Aorta (tissue), 5 donors: ENCODE measurements around the gene PTPN22. TPM values are rescaled to one million over a fixed set of nuclear protein-coding genes. Genes with fewer than 3 reads are reported as not detected.

Experiments
- ATAC-seq: fragments of 200-7000 bp; cut with Tn5 transposase; one replicate; pipeline ENCODE4 v1.9.1; 2022; ENCODE audit warnings: moderate library complexity; ENCODE audit not compliant: low FRiP score
- DNase-seq, 2 donors: peaks; one replicate each; pipeline ENCODE4 v3.0.0-alpha.2; 2020
- H3K27ac ChIP-seq, 2 donors: one replicate each; pipeline ENCODE4 v1.5.1; 2013; ENCODE audit warnings: low read length in 2 of 2, mild to moderate bottlenecking in 2 of 2, moderate library complexity in 2 of 2, control low read depth in 1 of 2, inconsistent platforms in 1 of 2, low read depth in 1 of 2
- H3K27me3 ChIP-seq, 2 donors: one replicate each; pipeline ENCODE4 v1.6.1; 2013; ENCODE audit warnings: control low read depth in 1 of 2, low read length in 1 of 2, mild to moderate bottlenecking in 1 of 2, moderate library complexity in 1 of 2; ENCODE audit not compliant: insufficient read depth in 2 of 2, control insufficient read depth in 1 of 2
- H3K36me3 ChIP-seq, 2 donors: one replicate each; pipeline ENCODE4 v1.6.1; 2013; ENCODE audit warnings: control low read depth in 1 of 2, low read length in 1 of 2, mild to moderate bottlenecking in 1 of 2; ENCODE audit not compliant: insufficient read depth in 2 of 2, control insufficient read depth in 1 of 2
- H3K4me1 ChIP-seq, 2 donors: one replicate each; pipeline ENCODE4 v1.6.1; 2013; ENCODE audit warnings: low read length in 2 of 2, control low read depth in 1 of 2, mild to moderate bottlenecking in 1 of 2, moderate library complexity in 1 of 2; ENCODE audit not compliant: insufficient read depth in 2 of 2, control insufficient read depth in 1 of 2
- H3K4me3 ChIP-seq, 2 donors: one replicate each; pipeline ENCODE4 v1.5.1; 2013; ENCODE audit warnings: low read length in 2 of 2, control low read depth in 1 of 2, mild to moderate bottlenecking in 1 of 2
- H3K9me3 ChIP-seq: one replicate; pipeline ENCODE4 v1.6.1; 2013; ENCODE audit warnings: mild to moderate bottlenecking, low read length; ENCODE audit not compliant: control insufficient read depth
- WGBS, 2 donors: extraction: QIAGEN DNeasy Blood & Tissue Kit; methylation state at CpG; one replicate each; pipeline ENCODE4 v1.1.7; 2013; 5-methylcytosine and 5-hydroxymethylcytosine counted together
- intact Hi-C, 2 donors: fragments of 100-400 bp; cut with DNase I; formaldehyde crosslinking; loops; one replicate each; pipeline versions ENCODE4 v1.14.2 to v1.15.0; 2022
- polyA plus RNA-seq, 2 donors: library from polyadenylated mRNA; stranded (reverse); fragments of 200-250 nt; gene quantifications; one replicate each; pipeline ENCODE4 v1.2.3, GENCODE V29; 2013
- total RNA-seq, 2 donors: library from RNA; stranded (reverse); fragmentation: NEBNext Ultra II Directional; extraction: Animal tissue kit (Norgen Biotek cat#: 25700); gene quantifications; one replicate each; pipeline ENCODE4 v1.2.1, GENCODE V29; 2021
- donor health status: healthy with polysubstance abuse.
- donor health status: Bipolar disorder and iron deficiency.
- donor health status: DM: no; HTN: no; CAD: no.
- donor health status: DM: no; HTN: no; CAD: no.
- donor health status: DM: yes; HTN: yes; CAD: no.

PTPN22 gene
- total and polyA plus RNA-seq, 4 donors, result 0.50 to 6.7 (median 2.6) TPM

DNA sequence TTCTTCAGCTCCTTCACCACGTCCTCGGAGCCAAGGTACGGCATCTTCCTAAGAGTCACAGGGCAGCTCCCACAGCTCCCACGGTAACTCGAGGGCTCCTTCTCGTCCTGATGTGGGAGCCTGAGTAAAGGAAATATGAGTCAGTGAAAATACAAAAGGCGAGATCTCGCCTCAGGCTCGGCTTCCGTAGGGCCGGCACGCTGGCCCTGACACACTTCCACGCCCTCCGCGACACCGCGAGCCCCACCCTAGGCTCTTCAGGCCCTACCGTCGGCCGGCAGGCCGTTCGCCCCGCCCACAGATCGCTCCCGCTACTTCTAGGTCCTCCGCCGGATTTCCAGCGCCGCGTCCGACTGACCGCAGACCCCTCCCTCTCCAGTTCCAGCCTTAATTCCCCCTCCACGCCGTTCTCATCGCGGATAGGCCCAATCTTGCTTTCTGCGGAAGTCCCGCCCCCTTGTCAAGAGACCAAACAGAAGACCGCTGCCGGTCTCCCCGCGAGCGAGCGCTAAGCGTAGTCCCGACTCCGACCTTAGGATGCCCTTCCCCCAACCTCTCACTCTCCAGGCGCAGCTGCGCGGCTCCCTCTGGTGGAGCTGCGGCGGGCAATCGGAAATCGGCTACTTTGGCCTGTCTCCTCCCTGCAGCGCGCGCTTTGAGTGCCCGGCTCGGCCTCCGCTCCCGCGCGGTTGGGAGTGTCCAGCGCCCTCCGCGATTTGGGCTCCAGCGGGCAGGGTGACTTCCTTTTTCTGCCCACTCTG lies 33.3 kb upstream of the PTPN22 start, which contains the start of the genes AP4B1 and DCLRE1B:
TSS of gene AP4B1 (minus strand) at position 126 of the 761 bp plus-strand sequence. CDS start at position 44, 82 bp downstream.
TSS of gene DCLRE1B (plus strand) at position 653 of the 761 bp plus-strand sequence. CDS start 261 bp downstream, outside the sequence.
- Histone ChIP-seq H3K27ac (peak within 1 kb of the TSS; percentile 45 to 97), H3K4me3 (peak within 1 kb of the TSS; percentile 44 to 76), H3K9me3 (no peaks in the 10 kb centered on the region), H3K4me1 (peaks cover 0 to 4% of the 10 kb centered on the region in 2 donors), H3K36me3 (peaks cover 0 to 2% of the 10 kb centered on the region in 2 donors), H3K27me3 (no peaks in the 10 kb centered on the region)
- peak; percentile 99 for ATAC-seq
- 0% methylated on average over 67 of the region's 67 CpGs for WGBS, 2 donors
- intact Hi-C loops, result loop anchor here (1.0 to 5.0 kb wide), 3 partner anchors 24 to 88 kb away; partner anchors contain the start of gene HIPK1 (in 1 of the 2)
- peak; percentile 100 for DNase-seq

DNA sequence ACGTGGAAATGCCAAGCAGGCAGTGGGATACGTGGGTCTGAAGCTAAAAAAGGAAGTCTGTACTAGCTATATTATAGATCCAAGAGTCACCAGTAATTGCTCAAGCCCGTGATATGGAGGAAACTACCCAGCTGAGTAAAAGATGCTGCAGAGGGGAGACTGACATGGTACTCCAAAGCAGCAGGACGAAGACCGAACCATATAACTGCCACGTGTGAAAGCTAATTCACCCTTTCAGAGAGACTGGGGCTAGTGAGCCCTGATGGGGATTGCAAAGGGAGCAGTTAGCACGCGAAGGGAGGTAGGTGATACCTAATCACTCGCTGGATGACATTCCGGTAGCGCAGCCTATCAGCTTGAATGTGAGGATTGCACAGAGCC lies 32.8 kb upstream of the PTPN22 start:
- peak overlapping the region; percentile 44 to 76 for H3K4me3 ChIP-seq
- DNase-seq (no peak), ATAC-seq (peak; percentile 2)
- H3K27ac ChIP-seq, result peak overlapping the region; percentile 45 to 97
- intact Hi-C loops, result loop anchor here in 1 of 2 donors (5.0 kb wide), 1 partner anchor 87 kb away; no protein-coding TSS in a partner anchor
- no peaks in the 10 kb centered on the region for H3K27me3 ChIP-seq
- WGBS, 2 donors, result 0% methylated on average over 11 of the region's 11 CpGs
- H3K4me1 ChIP-seq, result peaks cover 0 to 4% of the 10 kb centered on the region in 2 donors
- peaks cover 0 to 2% of the 10 kb centered on the region in 2 donors for H3K36me3 ChIP-seq
- H3K9me3 ChIP-seq, result no peaks in the 10 kb centered on the region

DNA sequence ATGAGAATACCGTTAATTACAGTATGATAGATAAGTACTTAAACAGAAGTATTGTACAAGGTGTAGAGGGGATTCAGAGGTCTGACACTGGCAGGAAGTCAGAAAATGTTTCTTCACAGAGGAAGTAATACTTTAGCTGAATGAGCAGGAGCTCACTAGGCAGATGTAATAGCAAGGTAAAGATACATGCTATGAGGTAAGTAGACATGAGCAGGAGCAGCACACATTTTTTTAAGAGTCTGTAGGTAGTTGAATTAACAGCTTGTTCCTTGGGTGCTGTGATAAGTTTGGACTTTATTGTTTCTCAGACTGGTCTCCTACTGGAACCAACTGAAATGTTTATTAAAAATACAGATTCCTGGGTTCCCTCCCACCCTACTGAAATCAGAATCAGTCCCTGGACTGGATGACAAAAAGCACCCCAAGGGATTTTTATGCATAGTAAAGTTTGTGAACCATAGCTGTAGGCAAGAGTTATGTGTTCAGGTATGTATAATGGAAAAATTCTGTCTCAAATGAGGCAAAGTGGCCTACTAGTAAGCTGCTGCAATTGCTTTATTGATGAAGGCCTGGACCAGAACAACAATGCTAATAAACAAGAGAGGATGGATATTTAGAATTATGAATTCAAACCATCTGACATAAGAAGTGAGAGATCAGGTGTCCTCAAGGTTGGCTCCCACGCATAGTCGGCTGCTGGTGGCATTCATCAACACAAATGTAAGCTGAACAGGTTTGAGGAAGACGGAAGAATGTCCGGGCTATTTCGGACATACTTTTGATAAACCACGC lies 32.2 kb upstream of the PTPN22 start:
- Histone ChIP-seq H3K36me3 (peaks cover 0 to 1% of the 10 kb centered on the region in 2 donors), H3K27me3 (no peaks in the 10 kb centered on the region), H3K4me3 (peak overlapping the region; percentile 44 to 76), H3K4me1 (peaks cover 0 to 4% of the 10 kb centered on the region in 2 donors), H3K9me3 (no peaks in the 10 kb centered on the region), H3K27ac (peak overlapping the region; percentile 1 to 97)
- ATAC-seq (no peak), DNase-seq (no peak)
- intact Hi-C loops, result loop anchor here in 1 of 2 donors (5.0 kb wide), 1 partner anchor 86 kb away; no protein-coding TSS in a partner anchor
- WGBS, 2 donors, result 15% methylated on average over 7 of the region's 7 CpGs

DNA sequence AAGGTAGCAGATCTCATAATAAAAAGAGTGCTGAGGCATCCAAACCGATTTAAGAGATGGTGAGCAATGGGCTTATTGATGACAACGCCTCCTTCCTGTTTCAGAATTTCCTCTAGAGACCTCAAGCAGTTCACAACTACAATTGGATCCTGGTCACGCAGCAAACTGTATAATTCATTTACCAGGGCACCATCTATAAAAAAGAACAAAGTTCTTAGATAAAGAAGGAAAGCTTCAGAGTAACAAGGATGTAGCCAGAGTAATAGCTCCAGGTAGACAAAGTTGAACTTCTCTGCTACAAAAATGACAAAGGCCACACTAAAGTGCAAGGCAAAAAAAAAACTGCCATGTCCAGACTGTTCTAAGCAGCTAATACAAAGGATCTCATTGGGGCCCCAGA lies 29.7 kb upstream of the PTPN22 start:
- Histone ChIP-seq H3K4me3 (no peak overlapping the region), H3K36me3 (no peaks in the 10 kb centered on the region), H3K4me1 (peaks cover 0 to 4% of the 10 kb centered on the region in 2 donors), H3K27ac (no peak overlapping the region), H3K9me3 (no peaks in the 10 kb centered on the region), H3K27me3 (no peaks in the 10 kb centered on the region)
- ATAC-seq, result no peak
- 74 to 90% methylated on average over 3 of the region's 3 CpGs for WGBS, 2 donors
- no peak for DNase-seq
- intact Hi-C loops, result loop anchor here in 1 of 2 donors (5.0 kb wide), 1 partner anchor 84 kb away; no protein-coding TSS in a partner anchor

DNA sequence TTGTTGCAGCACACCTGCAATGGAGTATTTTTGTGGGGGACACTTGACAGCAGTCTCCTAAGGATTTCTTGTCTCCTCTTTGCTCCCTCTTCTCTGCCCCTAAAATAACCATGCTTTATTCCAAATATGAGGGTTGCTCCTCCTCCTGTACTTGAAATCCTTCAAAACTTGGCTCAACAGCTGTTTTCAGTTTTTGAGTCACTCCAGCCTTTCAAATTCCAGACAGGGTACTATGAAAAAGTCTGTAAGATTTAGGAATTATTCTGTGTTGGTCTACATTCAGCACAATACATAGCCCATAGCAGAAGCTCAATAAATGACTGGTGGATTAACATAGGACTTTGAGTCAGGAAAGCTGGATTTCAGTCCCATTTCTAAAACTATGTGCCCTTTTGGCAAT lies 27.6 kb upstream of the PTPN22 start:
- ATAC-seq (no peak), DNase-seq (no peak)
- H3K27me3 ChIP-seq, result no peaks in the 10 kb centered on the region
- no peaks in the 10 kb centered on the region for H3K36me3 ChIP-seq
- no peaks in the 10 kb centered on the region for H3K9me3 ChIP-seq
- H3K27ac ChIP-seq, result peak overlapping the region in 1 of 2 donors; percentile 32
- H3K4me3 ChIP-seq, result no peak overlapping the region
- intact Hi-C loops, result loop anchor here in 1 of 2 donors (5.0 kb wide), 1 partner anchor 62 kb away; no protein-coding TSS in a partner anchor
- peaks cover 0 to 4% of the 10 kb centered on the region in 2 donors for H3K4me1 ChIP-seq

DNA sequence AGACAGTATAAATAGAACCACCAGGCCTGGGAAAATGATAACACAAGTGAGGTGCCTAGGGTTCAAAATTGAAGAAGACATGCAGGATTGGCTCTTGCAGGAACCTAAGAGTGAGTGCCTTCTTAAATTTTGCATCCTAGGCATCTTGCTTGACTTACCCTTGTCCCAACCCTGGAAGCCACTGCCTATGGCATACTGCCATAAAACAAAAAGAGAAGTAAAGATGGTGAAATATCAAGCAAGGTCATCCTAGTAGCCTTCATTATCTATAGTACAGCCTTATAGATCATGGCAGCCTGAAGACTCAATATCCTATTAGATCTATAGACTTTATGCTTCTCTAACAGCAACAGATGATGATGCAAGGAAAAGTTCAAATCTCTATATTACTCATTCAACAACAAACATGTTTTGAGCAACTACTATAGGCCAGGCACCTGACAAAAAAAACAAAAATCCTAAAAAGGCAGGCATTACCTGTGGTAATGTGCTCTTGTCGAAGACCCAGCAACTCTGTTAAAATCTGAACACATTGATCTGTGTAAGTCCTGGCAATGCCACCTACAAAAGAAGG lies 26.8 kb upstream of the PTPN22 start:
- Histone ChIP-seq H3K4me1 (peaks cover 0 to under 1% of the 10 kb centered on the region in 2 donors), H3K27ac (peak overlapping the region in 1 of 2 donors; percentile 58), H3K27me3 (no peaks in the 10 kb centered on the region), H3K9me3 (no peaks in the 10 kb centered on the region), H3K4me3 (no peak overlapping the region), H3K36me3 (no peaks in the 10 kb centered on the region)
- DNase-seq (no peak), ATAC-seq (no peak)
- intact Hi-C loops, result loop anchor here in 1 of 2 donors (5.0 kb wide), 1 partner anchor 61 kb away; no protein-coding TSS in a partner anchor
- WGBS, 2 donors, result 97 to 100% methylated on average over 1 of the region's 1 CpG

DNA sequence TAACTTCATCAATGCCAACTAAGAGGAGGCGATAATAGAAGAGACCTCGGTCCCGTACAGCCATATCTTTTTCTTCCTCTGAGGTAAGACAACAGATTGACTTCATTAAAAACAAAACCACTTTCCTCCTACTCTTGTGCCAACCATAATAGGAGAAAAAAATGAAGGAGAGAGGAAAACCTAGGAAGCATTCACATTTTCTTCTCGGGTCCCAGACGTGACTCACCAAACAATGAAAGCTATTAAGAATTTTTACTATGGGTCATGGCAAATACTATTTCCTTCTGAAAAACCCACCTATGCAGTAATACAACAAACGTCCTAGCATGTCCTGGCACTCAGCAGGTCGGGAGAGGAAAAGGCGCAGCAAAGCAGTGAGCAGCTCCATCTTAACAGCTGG lies 24.4 kb upstream of the PTPN22 start:
- ATAC-seq (no peak), DNase-seq (no peak)
- 49 to 53% methylated on average over 8 of the region's 8 CpGs for WGBS, 2 donors
- H3K36me3 ChIP-seq, result no peaks in the 10 kb centered on the region
- H3K4me1 ChIP-seq, result no peaks in the 10 kb centered on the region
- H3K27me3 ChIP-seq, result no peaks in the 10 kb centered on the region
- no peaks in the 10 kb centered on the region for H3K9me3 ChIP-seq
- intact Hi-C loops, result loop anchor here in 1 of 2 donors (5.0 kb wide), 1 partner anchor 59 kb away; no protein-coding TSS in a partner anchor
- no peak overlapping the region for H3K27ac ChIP-seq
- H3K4me3 ChIP-seq, result no peak overlapping the region

DNA sequence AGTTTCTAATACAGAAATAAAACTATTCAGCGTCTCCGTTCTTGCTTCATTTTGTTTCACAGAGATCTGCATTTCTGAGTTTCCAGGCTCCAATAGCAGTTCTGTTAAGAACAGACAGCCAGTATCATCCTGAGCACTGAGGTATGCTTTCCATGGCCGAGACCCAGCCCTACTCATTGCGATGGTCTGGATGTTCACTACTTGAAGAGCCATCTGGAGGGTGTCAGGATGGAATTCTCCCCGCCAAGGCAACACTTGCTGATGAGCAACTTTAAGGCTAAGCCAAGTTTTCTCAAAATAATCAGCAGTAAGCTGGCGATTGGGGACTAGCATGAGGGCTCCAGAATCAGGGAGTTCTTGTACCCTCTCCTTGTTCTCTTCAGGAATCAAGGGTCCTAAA lies 23.6 kb upstream of the PTPN22 start:
- intact Hi-C loops, result loop anchor here in 1 of 2 donors (5.0 kb wide), 1 partner anchor 58 kb away; no protein-coding TSS in a partner anchor
- WGBS, 2 donors, result 94 to 95% methylated on average over 6 of the region's 6 CpGs
- DNase-seq, result no peak
- Histone ChIP-seq H3K36me3 (no peaks in the 10 kb centered on the region), H3K4me3 (no peak overlapping the region), H3K27me3 (no peaks in the 10 kb centered on the region), H3K4me1 (no peaks in the 10 kb centered on the region), H3K27ac (no peak overlapping the region), H3K9me3 (no peaks in the 10 kb centered on the region)
- ATAC-seq, result no peak
